Tibial artery (tissue), 4 donors: ENCODE data around the gene CHDH.

Source experiments
- DNase-seq, 2 donors: peaks; one replicate each; pipeline ENCODE4 v3.0.0-alpha.2; 2019
- H3K27ac ChIP-seq, 2 donors: fragments of 200-600 bp; sonication (generic) in 1 of 2; 1 replicate in 1 of 2; 2 replicates in 1 of 2; pipeline ENCODE4 v1.5.1; 2018 to 2019; ENCODE audit warnings: mild to moderate bottlenecking in 1 of 2
- H3K27me3 ChIP-seq, 2 donors: fragments of 200-600 bp; sonication (generic) in 1 of 2; one replicate each; pipeline versions ENCODE4 v1.5.1 to v1.6.0; 2016 to 2019
- H3K36me3 ChIP-seq, 3 donors: fragments of 200-600 bp; sonication (generic) in 2 of 3; one replicate each; pipeline ENCODE4 v1.5.1; 2016 to 2019; ENCODE audit warnings: mild to moderate bottlenecking in 2 of 3
- H3K4me1 ChIP-seq, 4 donors: fragments of 200-600 bp; sonication (generic) in 2 of 4; 1 replicate in 3 of 4; 2 replicates in 1 of 4; pipeline ENCODE4 v1.5.1; 2016 to 2019
- H3K4me3 ChIP-seq, 2 donors: fragments of 200-600 bp; sonication (generic) in 1 of 2; 1 replicate in 1 of 2; 2 replicates in 1 of 2; pipeline ENCODE4 v1.5.1; 2018 to 2019; ENCODE audit warnings: mild to moderate bottlenecking in 2 of 2
- H3K9me3 ChIP-seq, 3 donors: fragments of 200-600 bp; sonication (generic) in 1 of 3; one replicate each; pipeline ENCODE4 v1.5.1; 2016 to 2019
- CTCF ChIP-seq, 2 experiments: fragments of 200-600 bp in 1 of 2; fragments of 450-650 bp in 1 of 2; IDR thresholded peaks; one replicate each; pipeline ENCODE4 v1.5.1; 2017 to 2019; ENCODE audit warnings: antibody characterized with exemption in 2 of 2, mild to moderate bottlenecking in 1 of 2, moderate library complexity in 1 of 2
- intact Hi-C: fragments of 100-400 bp; cut with DNase I; formaldehyde crosslinking; loops from one replicate; pipeline ENCODE4 v1.15.0; 2023; ENCODE audit warnings: low total_unique reads

CHDH gene

GRCh38 chr3:53768478-53769459 lies 77.5 kb downstream of the CHDH start:
- no peak for TF ChIP-seq CTCF (IDR thresholded peaks at IDR 0.05)
- Histone ChIP-seq H3K4me3 (no peak overlapping the region), H3K4me1 (peaks cover 0 to 13% (median 11%) of the 10 kb centered on the region in 4 donors), H3K27ac (no peak overlapping the region), H3K36me3 (no peaks in the 10 kb centered on the region), H3K27me3 (no peaks in the 10 kb centered on the region), H3K9me3 (no peaks in the 10 kb centered on the region)
- DNase-seq, result no peak
- intact Hi-C loops, result no loop called here

- H3K27ac ChIP-seq, result no peak overlapping the region
- no peak for TF ChIP-seq CTCF (IDR thresholded peaks at IDR 0.05)
- no peaks in the 10 kb centered on the region for H3K36me3 ChIP-seq
- intact Hi-C loops, result no loop called here
- no peaks in the 10 kb centered on the region for H3K9me3 ChIP-seq
- H3K27me3 ChIP-seq, result no peaks in the 10 kb centered on the region
- no peak overlapping the region for H3K4me3 ChIP-seq
- DNase-seq, result no peak
- no peaks in the 10 kb centered on the region for H3K4me1 ChIP-seq
Observed at GRCh38 chr3:53766706-53767105, 79.5 kb downstream of the CHDH start.

GRCh38 chr3:53765753-53766152 lies 80.5 kb downstream of the CHDH start:
- no peak for TF ChIP-seq CTCF (IDR thresholded peaks at IDR 0.05)
- Histone ChIP-seq H3K36me3 (no peaks in the 10 kb centered on the region), H3K4me1 (no peaks in the 10 kb centered on the region), H3K27me3 (no peaks in the 10 kb centered on the region), H3K4me3 (no peak overlapping the region), H3K9me3 (no peaks in the 10 kb centered on the region), H3K27ac (no peak overlapping the region)
- intact Hi-C loops, result no loop called here
- DNase-seq, result no peak

GRCh38 chr3:53764026-53764775 lies 82.0 kb downstream of the CHDH start:
- Histone ChIP-seq H3K4me1 (no peaks in the 10 kb centered on the region), H3K27me3 (no peaks in the 10 kb centered on the region), H3K27ac (no peak overlapping the region), H3K9me3 (no peaks in the 10 kb centered on the region), H3K36me3 (no peaks in the 10 kb centered on the region), H3K4me3 (no peak overlapping the region)
- DNase-seq, result no peak
- TF ChIP-seq CTCF (IDR thresholded peaks at IDR 0.05), result no peak
- intact Hi-C loops, result no loop called here

- Histone ChIP-seq H3K27ac (no peak overlapping the region), H3K27me3 (no peaks in the 10 kb centered on the region), H3K4me1 (no peaks in the 10 kb centered on the region), H3K4me3 (no peak overlapping the region), H3K36me3 (no peaks in the 10 kb centered on the region), H3K9me3 (no peaks in the 10 kb centered on the region)
- no peak for TF ChIP-seq CTCF (IDR thresholded peaks at IDR 0.05)
- DNase-seq, result no peak
- intact Hi-C loops, result no loop called here
Observed at GRCh38 chr3:53763353-53763752, 82.9 kb downstream of the CHDH start.
